Measurements from ENCODE around the gene CIRBP. TPM values are rescaled to one million over a fixed set of nuclear protein-coding genes. Genes with fewer than 3 reads are reported as not detected.

CIRBP gene
- total and polyA plus RNA-seq, 2 of the 13 experiments (the other 11 are each of a cell fraction or from before 2014, with no cell fraction given) = 133 to 140 TPM

DNA sequence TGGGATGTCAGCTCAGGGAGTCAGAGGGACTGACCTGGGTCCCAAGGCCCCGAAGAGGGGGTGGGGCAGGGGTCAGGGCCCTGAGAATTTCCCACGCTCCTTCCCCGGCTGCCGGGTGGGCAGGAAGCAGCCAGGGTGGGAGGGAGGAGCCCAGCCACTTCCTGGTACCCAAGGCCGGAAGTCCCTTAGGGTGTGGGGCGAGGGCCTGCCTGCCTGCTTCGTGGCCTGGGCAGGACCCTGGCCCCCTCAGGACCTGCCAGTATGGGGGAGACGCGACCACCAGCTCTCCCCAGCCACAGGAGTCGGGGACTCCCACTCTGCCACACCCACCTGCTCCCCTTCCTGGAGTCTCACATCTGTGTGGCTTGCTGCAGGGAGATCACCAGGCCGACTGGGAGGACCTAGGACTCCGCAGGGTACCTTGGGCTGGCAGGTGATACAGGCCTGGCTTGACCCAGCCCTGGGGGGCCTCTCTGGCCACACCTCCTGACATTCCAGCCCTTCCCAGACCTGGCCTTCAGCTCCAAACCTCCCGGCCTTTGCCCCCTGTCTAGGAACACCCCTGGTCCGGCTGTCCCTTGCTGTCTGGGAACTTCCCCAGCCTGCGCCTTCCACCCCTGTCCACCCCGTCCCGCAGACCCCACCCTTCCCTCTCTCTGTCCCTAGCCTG, 9.8 kb upstream of the CIRBP start (continued):
- peak; percentile 78; the same call in 1 of the 2 replicates for TF ChIP-seq SIN3A (IDR thresholded peaks at IDR 0.05; ENCODE audit: borderline replicate concordance, low read depth, low read length)
- no peak for TF ChIP-seq ZNF10 (CRISPR knock-in tag; IDR thresholded peaks at IDR 0.05; ENCODE audit: borderline replicate concordance, low read depth)
- TF ChIP-seq, protein P1, sequence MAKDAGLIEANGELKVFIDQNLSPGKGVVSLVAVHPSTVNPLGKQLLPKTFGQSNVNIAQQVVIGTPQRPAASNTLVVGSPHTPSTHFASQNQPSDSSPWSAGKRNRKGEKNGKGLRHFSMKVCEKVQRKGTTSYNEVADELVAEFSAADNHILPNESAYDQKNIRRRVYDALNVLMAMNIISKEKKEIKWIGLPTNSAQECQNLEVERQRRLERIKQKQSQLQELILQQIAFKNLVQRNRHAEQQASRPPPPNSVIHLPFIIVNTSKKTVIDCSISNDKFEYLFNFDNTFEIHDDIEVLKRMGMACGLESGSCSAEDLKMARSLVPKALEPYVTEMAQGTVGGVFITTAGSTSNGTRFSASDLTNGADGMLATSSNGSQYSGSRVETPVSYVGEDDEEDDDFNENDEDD (CRISPR knock-in tag; IDR thresholded peaks at IDR 0.05; ENCODE audit: borderline replicate concordance) = peak; percentile 19; the same call in 1 of the 2 replicates
- TF ChIP-seq PHF8 (CRISPR knock-in tag; IDR thresholded peaks at IDR 0.05) = peak; percentile 48
- peak; percentile 91 for TF ChIP-seq RARA (CRISPR knock-in tag; IDR thresholded peaks at IDR 0.05)
- TF ChIP-seq, protein P2, sequence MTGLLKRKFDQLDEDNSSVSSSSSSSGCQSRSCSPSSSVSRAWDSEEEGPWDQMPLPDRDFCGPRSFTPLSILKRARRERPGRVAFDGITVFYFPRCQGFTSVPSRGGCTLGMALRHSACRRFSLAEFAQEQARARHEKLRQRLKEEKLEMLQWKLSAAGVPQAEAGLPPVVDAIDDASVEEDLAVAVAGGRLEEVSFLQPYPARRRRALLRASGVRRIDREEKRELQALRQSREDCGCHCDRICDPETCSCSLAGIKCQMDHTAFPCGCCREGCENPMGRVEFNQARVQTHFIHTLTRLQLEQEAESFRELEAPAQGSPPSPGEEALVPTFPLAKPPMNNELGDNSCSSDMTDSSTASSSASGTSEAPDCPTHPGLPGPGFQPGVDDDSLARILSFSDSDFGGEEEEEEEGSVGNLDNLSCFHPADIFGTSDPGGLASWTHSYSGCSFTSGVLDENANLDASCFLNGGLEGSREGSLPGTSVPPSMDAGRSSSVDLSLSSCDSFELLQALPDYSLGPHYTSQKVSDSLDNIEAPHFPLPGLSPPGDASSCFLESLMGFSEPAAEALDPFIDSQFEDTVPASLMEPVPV (CRISPR knock-in tag; IDR thresholded peaks at IDR 0.05) = peak; percentile 83
- TF ChIP-seq, protein P3, sequence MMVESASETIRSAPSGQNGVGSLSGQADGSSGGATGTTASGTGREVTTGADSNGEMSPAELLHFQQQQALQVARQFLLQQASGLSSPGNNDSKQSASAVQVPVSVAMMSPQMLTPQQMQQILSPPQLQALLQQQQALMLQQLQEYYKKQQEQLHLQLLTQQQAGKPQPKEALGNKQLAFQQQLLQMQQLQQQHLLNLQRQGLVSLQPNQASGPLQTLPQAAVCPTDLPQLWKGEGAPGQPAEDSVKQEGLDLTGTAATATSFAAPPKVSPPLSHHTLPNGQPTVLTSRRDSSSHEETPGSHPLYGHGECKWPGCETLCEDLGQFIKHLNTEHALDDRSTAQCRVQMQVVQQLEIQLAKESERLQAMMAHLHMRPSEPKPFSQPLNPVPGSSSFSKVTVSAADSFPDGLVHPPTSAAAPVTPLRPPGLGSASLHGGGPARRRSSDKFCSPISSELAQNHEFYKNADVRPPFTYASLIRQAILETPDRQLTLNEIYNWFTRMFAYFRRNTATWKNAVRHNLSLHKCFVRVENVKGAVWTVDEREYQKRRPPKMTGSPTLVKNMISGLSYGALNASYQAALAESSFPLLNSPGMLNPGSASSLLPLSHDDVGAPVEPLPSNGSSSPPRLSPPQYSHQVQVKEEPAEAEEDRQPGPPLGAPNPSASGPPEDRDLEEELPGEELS (CRISPR knock-in tag; IDR thresholded peaks at IDR 0.05) = peak; percentile 55; the same call in 1 of the 2 replicates
- no peak for TF ChIP-seq CENPX (CRISPR knock-in tag; IDR thresholded peaks at IDR 0.05)
- peak; percentile 95; the same call in 1 of the 2 replicates for TF ChIP-seq ZSCAN21 (CRISPR knock-in tag; IDR thresholded peaks at IDR 0.05; ENCODE audit: borderline replicate concordance)
- TF ChIP-seq, protein P4, sequence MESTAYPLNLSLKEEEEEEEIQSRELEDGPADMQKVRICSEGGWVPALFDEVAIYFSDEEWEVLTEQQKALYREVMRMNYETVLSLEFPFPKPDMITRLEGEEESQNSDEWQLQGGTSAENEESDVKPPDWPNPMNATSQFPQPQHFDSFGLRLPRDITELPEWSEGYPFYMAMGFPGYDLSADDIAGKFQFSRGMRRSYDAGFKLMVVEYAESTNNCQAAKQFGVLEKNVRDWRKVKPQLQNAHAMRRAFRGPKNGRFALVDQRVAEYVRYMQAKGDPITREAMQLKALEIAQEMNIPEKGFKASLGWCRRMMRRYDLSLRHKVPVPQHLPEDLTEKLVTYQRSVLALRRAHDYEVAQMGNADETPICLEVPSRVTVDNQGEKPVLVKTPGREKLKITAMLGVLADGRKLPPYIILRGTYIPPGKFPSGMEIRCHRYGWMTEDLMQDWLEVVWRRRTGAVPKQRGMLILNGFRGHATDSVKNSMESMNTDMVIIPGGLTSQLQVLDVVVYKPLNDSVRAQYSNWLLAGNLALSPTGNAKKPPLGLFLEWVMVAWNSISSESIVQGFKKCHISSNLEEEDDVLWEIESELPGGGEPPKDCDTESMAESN (CRISPR knock-in tag; conservative IDR thresholded peaks at IDR 0.05) = 0 out of 2 replicates have a peak, but pooled peaks have one; percentile 40
- no peak; the same call in 1 of the 2 replicates for TF ChIP-seq ZNF850 (CRISPR knock-in tag; conservative IDR thresholded peaks at IDR 0.05)
- TF ChIP-seq, protein P5, sequence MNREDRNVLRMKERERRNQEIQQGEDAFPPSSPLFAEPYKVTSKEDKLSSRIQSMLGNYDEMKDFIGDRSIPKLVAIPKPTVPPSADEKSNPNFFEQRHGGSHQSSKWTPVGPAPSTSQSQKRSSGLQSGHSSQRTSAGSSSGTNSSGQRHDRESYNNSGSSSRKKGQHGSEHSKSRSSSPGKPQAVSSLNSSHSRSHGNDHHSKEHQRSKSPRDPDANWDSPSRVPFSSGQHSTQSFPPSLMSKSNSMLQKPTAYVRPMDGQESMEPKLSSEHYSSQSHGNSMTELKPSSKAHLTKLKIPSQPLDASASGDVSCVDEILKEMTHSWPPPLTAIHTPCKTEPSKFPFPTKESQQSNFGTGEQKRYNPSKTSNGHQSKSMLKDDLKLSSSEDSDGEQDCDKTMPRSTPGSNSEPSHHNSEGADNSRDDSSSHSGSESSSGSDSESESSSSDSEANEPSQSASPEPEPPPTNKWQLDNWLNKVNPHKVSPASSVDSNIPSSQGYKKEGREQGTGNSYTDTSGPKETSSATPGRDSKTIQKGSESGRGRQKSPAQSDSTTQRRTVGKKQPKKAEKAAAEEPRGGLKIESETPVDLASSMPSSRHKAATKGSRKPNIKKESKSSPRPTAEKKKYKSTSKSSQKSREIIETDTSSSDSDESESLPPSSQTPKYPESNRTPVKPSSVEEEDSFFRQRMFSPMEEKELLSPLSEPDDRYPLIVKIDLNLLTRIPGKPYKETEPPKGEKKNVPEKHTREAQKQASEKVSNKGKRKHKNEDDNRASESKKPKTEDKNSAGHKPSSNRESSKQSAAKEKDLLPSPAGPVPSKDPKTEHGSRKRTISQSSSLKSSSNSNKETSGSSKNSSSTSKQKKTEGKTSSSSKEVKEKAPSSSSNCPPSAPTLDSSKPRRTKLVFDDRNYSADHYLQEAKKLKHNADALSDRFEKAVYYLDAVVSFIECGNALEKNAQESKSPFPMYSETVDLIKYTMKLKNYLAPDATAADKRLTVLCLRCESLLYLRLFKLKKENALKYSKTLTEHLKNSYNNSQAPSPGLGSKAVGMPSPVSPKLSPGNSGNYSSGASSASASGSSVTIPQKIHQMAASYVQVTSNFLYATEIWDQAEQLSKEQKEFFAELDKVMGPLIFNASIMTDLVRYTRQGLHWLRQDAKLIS (CRISPR knock-in tag; IDR thresholded peaks at IDR 0.05) = 0 out of 2 replicates have a peak, but pooled peaks have one; percentile 64
- peak; percentile 33; the same call in 1 of the 2 replicates for TF ChIP-seq MIER3 (CRISPR knock-in tag; IDR thresholded peaks at IDR 0.05; ENCODE audit: borderline replicate concordance)
- peak; percentile 83; the same call in 1 of the 2 replicates for TF ChIP-seq REXO4 (CRISPR knock-in tag; IDR thresholded peaks at IDR 0.05; ENCODE audit: borderline replicate concordance)
- TF ChIP-seq, protein P6, sequence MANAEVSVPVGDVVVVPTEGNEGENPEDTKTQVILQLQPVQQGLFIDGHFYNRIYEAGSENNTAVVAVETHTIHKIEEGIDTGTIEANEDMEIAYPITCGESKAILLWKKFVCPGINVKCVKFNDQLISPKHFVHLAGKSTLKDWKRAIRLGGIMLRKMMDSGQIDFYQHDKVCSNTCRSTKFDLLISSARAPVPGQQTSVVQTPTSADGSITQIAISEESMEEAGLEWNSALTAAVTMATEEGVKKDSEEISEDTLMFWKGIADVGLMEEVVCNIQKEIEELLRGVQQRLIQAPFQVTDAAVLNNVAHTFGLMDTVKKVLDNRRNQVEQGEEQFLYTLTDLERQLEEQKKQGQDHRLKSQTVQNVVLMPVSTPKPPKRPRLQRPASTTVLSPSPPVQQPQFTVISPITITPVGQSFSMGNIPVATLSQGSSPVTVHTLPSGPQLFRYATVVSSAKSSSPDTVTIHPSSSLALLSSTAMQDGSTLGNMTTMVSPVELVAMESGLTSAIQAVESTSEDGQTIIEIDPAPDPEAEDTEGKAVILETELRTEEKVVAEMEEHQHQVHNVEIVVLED (CRISPR knock-in tag; IDR thresholded peaks at IDR 0.05; ENCODE audit: borderline replicate concordance) = 0 out of 2 replicates have a peak, but pooled peaks have one; percentile 54

Data from HepG2 (cell line).